NOMO-1 treated with DMSO at 0.1 percent for 48 hours (cell line): ENCODE measurements around the gene MC5R.
"Not testable (repeated sequence)": the region's sequence is repeated elsewhere in the genome, so short reads cannot be mapped to it uniquely, and the experiment has no call there.

Experiments used
- DNase-seq: peaks from one replicate; lab custom pipeline; 2025; ENCODE audit not compliant: unreplicated experiment; lab: John Stamatoyannopoulos, UW

MC5R gene

DNA sequence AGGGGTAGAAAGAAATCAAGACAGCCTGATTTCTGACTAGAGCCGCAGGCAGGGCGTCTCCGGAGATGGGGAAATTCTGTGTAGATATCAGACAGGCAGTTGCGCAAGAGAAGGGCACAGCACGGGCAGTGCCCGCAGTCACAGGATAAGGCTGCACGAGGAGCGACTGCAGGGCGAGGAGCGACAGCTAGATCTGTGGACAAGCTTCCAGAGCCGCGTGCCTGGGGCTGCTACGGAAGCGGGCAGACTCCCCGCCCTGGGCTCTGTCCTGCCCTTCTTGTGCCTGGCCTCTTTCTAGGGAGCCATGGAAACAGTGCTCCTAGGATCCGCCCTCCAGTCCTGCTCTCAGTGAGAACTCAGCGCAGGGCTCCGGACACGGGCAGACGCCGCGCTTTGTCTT is 12.6 kb downstream of the MC5R start:
- peak; percentile 1 for DNase-seq

DNA sequence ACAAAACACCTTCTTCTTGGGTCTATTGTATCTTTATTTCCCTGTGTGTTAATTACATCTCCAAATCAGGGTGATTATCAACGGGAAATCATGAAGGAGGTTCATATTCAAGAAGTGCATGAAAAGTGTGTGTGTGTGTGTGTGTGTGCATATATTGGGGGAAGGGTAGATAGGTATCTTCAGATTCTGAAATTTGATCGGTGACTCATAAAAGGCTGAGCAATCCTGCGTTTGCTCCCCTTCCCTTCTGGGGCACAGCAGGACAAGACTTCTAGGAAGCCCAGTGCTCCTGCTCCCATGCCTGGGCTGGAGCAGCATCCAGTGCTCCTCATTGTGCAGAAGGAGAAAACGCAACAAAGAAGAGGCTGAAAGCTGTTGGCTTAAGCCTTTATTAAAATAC is 25.8 kb downstream of the MC5R start:
- no peak for DNase-seq

DNA sequence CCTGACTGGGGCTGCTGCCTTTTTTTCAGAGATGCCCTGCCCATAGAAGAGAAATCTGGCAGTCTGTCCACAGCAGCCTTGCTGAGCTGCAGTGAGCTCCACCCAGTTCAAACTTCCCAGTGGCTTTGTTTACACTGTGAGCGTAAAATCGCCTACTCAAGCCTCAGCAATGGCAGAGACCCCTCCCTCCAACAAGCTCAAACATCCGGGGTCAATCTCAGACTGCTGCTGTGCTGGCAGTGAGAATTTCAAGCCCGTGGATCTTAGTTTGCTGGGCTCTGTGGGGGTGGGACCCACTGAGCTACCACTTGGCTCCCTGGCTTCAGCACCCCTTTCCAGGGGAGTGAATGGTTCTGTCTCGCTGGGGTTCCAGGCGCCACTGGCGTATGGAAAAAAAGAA is 38.9 kb downstream of the MC5R start:
- DNase-seq: not testable (repeated sequence)

DNA sequence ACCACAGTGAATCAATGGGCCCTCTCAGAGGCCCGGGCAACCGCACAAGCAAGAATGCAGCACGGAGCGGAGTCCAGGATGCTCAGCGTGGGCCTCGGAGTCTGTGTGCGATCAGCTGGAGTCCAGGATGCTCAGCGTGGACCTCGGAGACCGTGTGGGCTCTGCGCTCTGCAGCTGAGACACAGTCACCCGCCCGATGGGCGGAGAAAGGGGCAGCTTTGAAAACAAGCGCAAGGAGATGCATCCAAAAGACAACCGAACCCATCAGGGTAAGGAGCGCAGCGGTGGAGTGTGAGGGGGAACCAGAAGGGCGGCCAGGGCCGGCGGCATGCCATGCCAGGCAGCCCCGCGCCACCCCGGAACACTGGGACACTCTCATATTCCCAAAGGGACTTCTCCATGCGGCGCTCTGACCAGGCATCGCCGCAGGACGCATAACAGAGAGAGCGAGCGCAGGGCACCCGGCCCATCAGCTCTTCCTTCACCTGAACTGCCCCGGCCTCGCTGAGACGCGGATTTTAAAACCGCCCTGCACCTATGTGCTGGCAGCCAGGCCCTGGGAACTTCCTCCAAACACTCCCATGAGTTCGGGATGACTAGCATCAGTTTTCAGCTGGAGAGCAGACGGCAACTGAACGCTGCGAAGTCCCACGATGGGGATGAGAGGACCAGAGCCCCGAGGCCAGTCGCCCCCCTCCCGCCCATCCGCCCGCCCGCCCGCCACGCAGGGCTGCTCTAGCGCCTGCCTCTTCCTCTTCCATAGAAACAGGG is 44.7 kb downstream of the MC5R start:
- no peak for DNase-seq

DNA sequence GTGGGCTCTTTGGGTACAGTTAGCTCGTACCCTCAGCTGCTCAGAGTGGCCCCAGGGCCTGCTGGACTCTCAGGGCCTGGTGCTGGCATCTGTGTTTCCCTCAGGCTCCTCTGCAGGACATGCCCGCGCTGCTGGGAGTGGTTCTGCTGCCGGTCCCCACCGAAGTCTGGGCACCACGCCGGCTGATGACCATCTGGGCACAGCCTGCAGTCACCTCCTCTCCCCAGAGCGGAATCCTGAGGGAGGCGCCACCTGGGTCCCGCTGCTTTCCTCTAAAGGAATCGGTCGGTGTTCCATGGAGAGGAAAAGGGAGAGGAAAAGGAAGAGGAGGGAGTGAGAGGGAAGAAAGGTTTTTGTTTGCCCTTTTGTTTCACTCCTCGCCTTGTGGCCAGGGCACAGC is 47.8 kb downstream of the MC5R start:
- DNase-seq: no peak

DNA sequence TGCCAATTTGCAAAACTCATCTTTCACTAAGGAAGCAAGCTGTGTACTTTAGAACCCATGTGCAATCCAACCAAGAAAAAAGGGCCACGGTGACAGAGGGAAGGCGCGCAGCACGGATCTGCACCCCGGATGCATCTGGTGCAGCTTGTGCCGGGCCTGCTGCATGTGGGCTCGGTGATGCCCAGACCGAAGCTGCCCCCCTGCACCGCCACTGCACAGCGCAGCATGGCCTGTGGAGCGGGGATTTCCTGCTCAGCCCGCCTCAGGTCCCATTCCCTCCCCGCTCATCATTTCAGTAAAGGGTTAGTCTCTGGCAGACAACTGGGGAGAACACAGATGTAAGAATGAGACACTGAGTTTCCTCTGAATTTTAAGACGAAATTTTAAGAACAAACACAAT is 48.4 kb downstream of the MC5R start:
- DNase-seq: no peak

DNA sequence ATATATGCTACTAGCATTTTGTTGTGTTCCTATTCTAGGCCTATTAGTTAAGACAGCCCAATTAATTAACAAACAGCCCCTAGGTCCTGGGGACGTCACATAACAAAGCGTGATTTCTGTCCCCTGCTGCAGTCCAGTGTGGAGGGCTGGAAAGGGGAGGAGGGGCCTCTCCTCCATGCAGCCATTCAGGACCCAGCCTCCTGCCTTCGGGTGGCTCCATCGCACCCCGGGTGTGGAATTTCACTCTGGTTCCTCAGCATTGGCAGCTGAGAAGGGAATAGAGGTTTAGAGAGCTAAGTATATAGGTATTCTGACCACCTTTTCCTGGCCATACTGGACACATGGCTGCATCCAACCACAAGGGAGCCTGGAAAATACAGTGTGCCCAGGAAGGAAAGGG is 49.0 kb downstream of the MC5R start:
- no peak for DNase-seq

DNA sequence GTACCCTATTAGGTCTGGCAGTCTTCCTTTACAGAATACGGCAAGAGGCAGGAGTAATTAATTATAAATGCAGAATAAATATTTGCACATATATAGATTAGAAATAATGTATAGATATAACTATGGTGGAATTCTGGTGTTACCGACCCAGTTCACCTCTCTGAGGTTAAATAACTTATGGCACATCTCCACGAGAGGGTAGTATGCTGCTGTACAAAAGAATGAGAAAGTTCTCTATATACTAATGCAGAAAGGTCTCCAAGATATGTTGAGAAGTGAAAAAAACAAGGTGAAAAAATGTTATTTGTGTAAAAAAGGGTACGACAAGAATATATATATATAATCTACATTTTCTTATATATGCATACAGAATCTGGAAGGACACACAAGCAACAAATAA is 50.6 kb downstream of the MC5R start:
- no peak for DNase-seq
